Stimulated activated CD8-positive, alpha-beta memory T cell treated with anti-CD3 and anti-CD28 coated beads, Interleukin-12 subunit alpha, Interleukin-12 subunit beta, amount 100 ng/mL, for 4 hours (primary cell): ENCODE measurements around the gene TBC1D22B.

Source experiments
- DNase-seq: peaks from one replicate; pipeline ENCODE4 v3.0.0-alpha.2; 2020; ENCODE audit warnings: low read depth

Gene TBC1D22B

GRCh38 chr6:37357288-37357687 lies 99.7 kb downstream of the TBC1D22B start:
- no peak for DNase-seq

DNA sequence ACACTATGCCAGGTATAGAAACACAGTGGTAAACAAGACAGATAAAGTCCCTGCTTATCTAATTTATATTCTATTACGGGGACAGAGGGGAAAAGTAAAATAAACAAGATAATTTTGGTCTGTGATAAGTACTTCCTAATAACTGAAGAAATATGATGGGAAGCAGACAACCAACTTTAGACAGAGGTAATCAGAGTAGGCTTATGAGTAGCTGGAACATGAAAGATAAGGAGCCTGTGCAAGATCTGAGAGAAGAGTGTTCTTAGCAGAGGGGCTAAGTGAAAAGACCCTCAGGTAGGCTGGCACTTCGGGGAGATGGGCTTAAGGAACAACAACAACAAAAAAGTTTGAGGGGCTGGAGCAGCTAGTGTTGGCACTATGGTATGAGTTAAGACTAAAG lies 100.3 kb downstream of the TBC1D22B start:
- DNase-seq, result no peak

DNA sequence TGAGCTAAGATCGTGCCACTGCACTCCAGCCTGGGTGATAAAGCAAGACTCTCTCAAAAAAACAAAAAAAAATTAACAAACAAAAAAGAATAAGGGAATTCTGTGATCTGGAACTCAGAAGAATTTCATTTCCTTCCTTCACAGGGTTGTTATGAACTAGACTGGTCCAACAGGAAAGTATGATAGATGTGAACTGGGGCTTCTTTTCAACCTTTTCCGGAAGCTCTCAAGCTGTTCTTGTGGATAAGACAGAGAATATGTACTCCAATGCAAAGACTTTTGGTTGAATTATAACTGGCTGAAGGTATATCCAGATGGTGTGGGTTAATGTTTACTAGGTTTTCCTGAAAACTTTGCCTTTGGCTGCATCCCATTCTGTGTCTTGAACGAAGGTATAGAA lies 101.5 kb downstream of the TBC1D22B start:
- DNase-seq, result no peak

- DNase-seq, result no peak
These were observed 104.7 kb downstream of the TBC1D22B start for GRCh38 chr6:37362101-37362828.

DNA sequence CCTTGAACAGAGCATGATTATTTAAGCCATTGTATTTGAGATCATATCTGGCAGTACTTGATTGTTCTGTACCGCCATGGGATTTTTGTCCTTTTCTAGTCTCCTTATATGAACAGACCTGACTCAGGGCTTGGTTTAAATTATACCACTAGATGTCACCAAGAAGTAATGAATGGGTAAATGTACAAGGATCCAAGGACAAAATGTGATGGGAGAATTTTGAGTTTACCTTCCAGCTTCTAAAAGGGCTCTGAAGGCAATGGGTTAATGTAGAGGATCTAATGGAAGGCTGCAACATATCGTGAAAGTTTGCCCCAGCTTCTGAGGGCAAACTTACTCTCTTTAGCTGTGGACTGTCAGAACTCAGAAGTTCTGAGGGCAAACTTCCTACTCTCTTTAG lies 108.2 kb downstream of the TBC1D22B start:
- no peak for DNase-seq

GRCh38 chr6:37366910-37367309 lies 109.3 kb downstream of the TBC1D22B start:
- no peak for DNase-seq

DNA sequence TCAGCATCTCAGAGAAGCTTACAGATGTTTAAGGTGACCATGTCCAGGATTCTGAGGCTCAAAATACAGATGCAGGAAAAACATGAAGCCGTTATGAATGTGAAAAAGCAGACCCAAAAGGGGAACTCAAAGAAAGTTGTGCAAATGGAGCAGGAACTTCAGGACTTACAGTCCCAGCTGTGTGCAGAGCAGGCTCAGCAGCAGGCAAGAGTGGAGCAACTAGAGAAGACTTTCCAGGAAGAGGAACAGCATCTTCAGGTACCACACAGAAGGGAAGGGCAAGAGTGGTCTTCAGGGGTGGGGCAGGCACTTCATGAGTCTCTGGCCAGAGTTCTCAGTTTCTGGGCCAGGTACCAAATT lies 111.4 kb downstream of the TBC1D22B start:
- no peak for DNase-seq

- no peak for DNase-seq
These were observed 112.0 kb downstream of the TBC1D22B start for GRCh38 chr6:37369321-37370201.

DNA sequence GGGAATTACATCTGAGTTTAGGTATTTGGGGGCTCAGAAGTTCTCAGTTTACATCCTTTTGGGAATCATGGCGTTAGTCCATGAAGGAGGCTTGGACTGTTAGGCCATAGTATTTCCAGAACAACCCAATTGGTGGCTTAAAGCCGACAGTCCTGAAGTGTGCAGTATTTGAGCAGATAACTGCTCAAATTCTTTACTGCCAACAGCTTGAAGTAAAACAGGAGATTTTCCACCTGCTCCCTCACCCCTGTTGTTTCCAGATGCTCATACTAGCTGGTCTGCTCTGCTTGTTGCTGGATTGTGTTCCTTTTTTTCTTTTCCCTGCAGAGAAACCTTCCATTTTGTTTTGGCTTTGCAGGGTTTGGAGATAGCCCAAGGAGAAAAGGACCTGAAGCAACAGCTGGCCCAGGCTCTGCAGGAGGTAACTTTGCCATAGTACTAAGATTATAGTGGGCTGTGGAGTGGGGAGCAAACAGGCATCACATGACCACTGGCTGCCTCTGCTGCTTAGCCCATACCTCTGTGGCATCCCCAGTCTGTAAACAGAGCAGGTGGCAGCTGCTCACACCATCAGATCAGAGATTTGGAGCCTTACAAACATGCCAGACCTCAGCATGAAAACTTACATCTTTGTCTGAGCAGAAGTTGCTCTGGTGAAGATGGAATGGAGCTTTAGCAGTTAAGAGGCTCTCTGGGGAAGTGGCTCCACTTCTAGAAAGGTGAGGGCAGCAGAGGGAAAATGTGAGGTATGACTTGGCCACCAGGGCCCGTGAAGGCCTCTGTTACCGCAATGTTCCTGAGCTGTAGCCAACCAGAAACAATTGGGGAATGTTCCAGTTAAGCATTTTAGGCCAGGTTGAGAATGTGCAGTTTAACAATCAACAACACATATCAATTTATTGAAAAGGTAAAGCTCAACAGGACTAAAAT lies 113.8 kb downstream of the TBC1D22B start:
- no peak for DNase-seq

DNA sequence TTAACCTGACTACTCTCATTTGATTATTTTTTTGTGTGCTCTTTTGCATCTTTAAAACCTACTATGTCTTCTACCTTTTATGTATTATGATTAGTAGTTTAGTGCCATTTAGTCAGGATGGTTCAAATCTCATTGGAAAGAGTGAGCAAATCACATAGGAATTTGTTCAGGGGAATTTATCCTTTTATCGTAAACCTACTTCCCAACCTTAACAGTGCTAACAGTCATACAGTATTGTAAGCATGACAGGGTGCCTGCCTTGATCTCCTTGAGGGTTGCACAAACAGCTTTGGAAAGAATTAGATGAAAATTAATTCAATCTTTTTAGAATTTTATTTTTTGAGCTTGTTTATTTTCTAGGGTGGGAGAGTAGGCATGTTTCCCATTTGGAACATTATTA lies 114.5 kb downstream of the TBC1D22B start:
- no peak for DNase-seq

DNA sequence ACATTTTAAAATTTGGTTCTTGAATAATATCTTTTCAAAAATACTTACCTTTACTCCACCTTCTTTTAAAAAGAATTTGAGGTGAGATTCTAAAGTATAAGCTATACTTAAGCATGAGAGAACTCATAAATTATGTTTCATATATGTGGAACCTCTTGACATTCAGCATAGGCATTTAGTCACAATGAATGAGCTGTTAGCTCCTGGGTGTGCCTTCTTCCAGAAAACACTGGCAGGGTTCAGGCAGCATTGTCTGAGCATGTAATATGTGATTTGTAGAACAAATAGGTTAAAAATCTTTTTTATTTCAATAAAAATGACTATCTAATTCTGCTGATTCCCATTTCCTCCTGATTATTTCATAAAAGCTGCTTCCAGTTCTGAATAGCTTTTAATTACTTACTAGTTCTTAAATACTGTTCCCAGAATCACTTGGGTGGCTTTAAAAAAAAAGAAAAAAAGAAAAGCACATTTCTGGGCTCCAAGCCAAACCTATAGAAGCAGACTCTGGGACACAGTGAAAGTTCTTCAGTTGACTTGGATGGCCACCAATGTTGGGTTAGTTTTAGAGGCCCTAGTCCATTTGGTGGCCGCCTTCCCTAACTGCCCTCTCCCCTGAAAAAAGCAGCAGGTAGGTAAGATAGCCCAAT lies 116.4 kb downstream of the TBC1D22B start:
- no peak for DNase-seq

- no peak for DNase-seq
These were observed 117.8 kb downstream of the TBC1D22B start for GRCh38 chr6:37375376-37375775.

DNA sequence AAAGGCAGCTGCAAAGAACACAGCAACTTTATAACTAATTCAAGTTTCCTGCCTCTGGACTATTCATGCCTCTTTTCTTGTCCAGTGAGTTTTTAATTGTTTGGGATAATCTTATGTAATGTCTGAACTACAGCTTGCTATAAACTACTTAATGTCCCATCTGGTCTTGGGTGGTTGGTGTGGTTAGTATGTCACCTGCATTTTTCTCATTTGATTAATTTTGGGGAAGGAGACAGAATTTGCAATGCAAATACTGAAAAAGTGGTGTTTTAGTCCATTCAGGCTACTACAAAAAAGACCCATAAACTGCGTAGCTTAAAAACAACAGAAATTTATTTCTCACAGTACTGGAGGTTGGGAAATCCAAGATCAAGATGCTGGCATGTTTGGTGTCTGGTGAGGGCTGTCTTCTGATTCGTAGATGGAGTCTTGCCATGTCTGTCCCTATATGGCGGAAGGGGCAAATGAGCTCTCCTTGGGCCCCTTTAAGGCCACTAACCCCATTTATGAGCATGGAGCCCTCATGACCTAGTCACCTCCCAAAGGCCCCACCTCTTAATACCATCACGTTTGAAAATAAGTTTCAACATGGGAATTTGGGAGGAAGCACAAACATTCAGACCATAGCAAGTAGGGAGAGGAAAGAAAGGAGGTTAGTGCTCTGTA lies 118.6 kb downstream of the TBC1D22B start:
- no peak for DNase-seq

DNA sequence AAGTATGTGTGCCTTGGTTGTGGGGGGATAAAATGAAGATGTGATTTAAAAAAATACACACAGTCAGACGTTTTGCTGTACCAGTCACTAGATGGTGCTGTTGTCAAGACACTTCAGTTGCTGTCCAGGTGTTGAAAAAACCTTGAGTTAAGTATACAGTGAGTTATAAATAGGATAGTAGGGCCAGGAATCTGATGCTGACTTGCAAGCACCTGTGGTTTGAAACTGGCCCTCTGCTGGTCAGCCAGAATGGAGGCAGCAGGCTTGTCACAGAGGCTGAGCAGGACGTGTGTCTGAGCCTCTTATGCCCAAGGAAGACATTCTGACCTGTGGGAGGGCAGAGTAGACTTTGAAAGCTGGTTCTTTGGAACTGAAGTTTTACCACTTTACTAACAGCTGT lies 124.0 kb downstream of the TBC1D22B start:
- no peak for DNase-seq
